Vagina (tissue), 2 donors: ENCODE results near the gene MAD1L1. TPM values are rescaled to one million over a fixed set of nuclear protein-coding genes. Genes with fewer than 3 reads are reported as not detected.

Experiments used
- DNase-seq, 2 donors: peaks; one replicate each; pipeline ENCODE4 v3.0.0-alpha.2; 2017; ENCODE audit errors: extremely low spot score in 2 of 2
- H3K27ac ChIP-seq: fragments of 200-600 bp; sonication (generic); one replicate; pipeline ENCODE4 v1.5.1; 2019
- H3K27me3 ChIP-seq: fragments of 200-600 bp; sonication (generic); one replicate; pipeline ENCODE4 v1.5.1; 2019
- H3K36me3 ChIP-seq, 2 donors: fragments of 200-600 bp; sonication (generic); one replicate each; pipeline ENCODE4 v1.5.1; 2017 to 2019
- H3K4me1 ChIP-seq: fragments of 200-600 bp; sonication (generic); one replicate; pipeline ENCODE4 v1.5.1; 2019
- H3K4me3 ChIP-seq, 2 donors: fragments of 200-600 bp; sonication (generic); 1 replicate in 1 of 2; 2 replicates in 1 of 2; pipeline ENCODE4 v1.5.1; 2016 to 2019
- H3K9me3 ChIP-seq: fragments of 200-600 bp; sonication (generic); one replicate; pipeline ENCODE4 v1.5.1; 2019
- CTCF ChIP-seq, 3 experiments: fragments of 450-650 bp in 2 of 3; fragments of 200-600 bp in 1 of 3; sonication (generic) in 1 of 3; IDR thresholded peaks; one replicate each; pipeline ENCODE4 v1.5.1; 2017 to 2019; ENCODE audit warnings: antibody characterized with exemption in 3 of 3, mild to moderate bottlenecking in 2 of 3, moderate library complexity in 2 of 3
- POLR2A ChIP-seq, 2 donors: fragments of 450-650 bp; IDR thresholded peaks; one replicate each; pipeline ENCODE4 v1.6.1; 2017; ENCODE audit warnings: antibody characterized with exemption in 2 of 2, mild to moderate bottlenecking in 2 of 2, moderate library complexity in 2 of 2
- POLR2AphosphoS5 ChIP-seq, 2 donors: sonication (generic); formaldehyde crosslinking; IDR thresholded peaks; one replicate each; pipeline ENCODE4 v1.9.0; 2017; ENCODE audit warnings: antibody characterized with exemption in 2 of 2, mild to moderate bottlenecking in 2 of 2, low read depth in 1 of 2; ENCODE audit not compliant: insufficient read depth in 1 of 2
- intact Hi-C: fragments of 100-400 bp; cut with DNase I; formaldehyde crosslinking; loops from one replicate; pipeline ENCODE4 v1.15.1; 2023
- total RNA-seq: library from RNA; depleted of rRNA; stranded (reverse); fragments of >200 nt; gene quantifications from one replicate; pipeline ENCODE4 v1.2.3, GENCODE V29; 2016

Gene MAD1L1
- total RNA-seq, 1 donor from 2014 or later = 62.4 TPM

GRCh38 chr7:1910081-1910685 lies 322.6 kb downstream of the MAD1L1 start:
- Histone ChIP-seq H3K9me3 (no peaks in the 10 kb centered on the region), H3K4me1 (peaks cover 22% of the 10 kb centered on the region), H3K27me3 (no peaks in the 10 kb centered on the region), H3K36me3 (no peaks in the 10 kb centered on the region), H3K27ac (no peak overlapping the region), H3K4me3 (no peak overlapping the region)
- no peak for DNase-seq
- no peak for TF ChIP-seq POLR2A (IDR thresholded peaks at IDR 0.05)
- no peak for TF ChIP-seq CTCF (IDR thresholded peaks at IDR 0.05)
- no peak for TF ChIP-seq POLR2AphosphoS5 (IDR thresholded peaks at IDR 0.05; ENCODE audit: insufficient read depth in 1 of 2, low read depth in 1 of 2)
- intact Hi-C loops = no loop called here

DNA sequence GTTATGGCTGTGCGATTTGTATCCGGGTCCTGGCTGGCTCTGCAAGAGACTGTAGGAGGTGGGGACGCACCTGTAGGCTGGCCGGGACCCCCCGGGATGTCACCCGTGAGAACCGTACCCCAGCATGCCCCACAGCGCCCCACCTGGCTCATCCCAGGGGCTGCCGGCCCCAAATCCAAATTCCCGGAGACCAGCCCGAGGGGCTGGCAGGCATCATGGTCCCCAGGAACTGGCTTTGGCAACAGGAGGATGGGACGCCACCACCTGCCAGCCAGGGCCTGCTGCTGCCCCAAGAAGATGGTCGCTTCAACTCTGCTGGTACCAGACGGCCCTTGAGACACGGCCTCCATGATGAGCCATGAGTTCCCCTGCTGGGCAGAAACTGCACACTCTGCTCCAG lies 323.3 kb downstream of the MAD1L1 start:
- TF ChIP-seq CTCF (IDR thresholded peaks at IDR 0.05) (no peak), POLR2A (IDR thresholded peaks at IDR 0.05) (no peak), POLR2AphosphoS5 (IDR thresholded peaks at IDR 0.05; ENCODE audit: insufficient read depth in 1 of 2, low read depth in 1 of 2) (no peak)
- H3K36me3 ChIP-seq = no peaks in the 10 kb centered on the region
- DNase-seq = no peak
- H3K9me3 ChIP-seq = no peaks in the 10 kb centered on the region
- intact Hi-C loops = no loop called here
- H3K4me1 ChIP-seq = peaks cover 21% of the 10 kb centered on the region
- H3K4me3 ChIP-seq = no peak overlapping the region
- no peak overlapping the region for H3K27ac ChIP-seq
- H3K27me3 ChIP-seq = no peaks in the 10 kb centered on the region

GRCh38 chr7:1908823-1909420 lies 323.8 kb downstream of the MAD1L1 start:
- no peak overlapping the region for H3K4me3 ChIP-seq
- TF ChIP-seq CTCF (IDR thresholded peaks at IDR 0.05) (no peak), POLR2A (IDR thresholded peaks at IDR 0.05) (no peak), POLR2AphosphoS5 (IDR thresholded peaks at IDR 0.05; ENCODE audit: insufficient read depth in 1 of 2, low read depth in 1 of 2) (no peak)
- no peaks in the 10 kb centered on the region for H3K27me3 ChIP-seq
- DNase-seq = no peak
- intact Hi-C loops = no loop called here
- H3K4me1 ChIP-seq = peaks cover 16% of the 10 kb centered on the region
- H3K36me3 ChIP-seq = no peaks in the 10 kb centered on the region
- no peak overlapping the region for H3K27ac ChIP-seq
- no peaks in the 10 kb centered on the region for H3K9me3 ChIP-seq

- Histone ChIP-seq H3K4me3 (no peak overlapping the region), H3K27me3 (no peaks in the 10 kb centered on the region), H3K9me3 (no peaks in the 10 kb centered on the region), H3K27ac (no peak overlapping the region), H3K4me1 (peaks cover 5% of the 10 kb centered on the region), H3K36me3 (no peaks in the 10 kb centered on the region)
- TF ChIP-seq CTCF (IDR thresholded peaks at IDR 0.05) (no peak), POLR2A (IDR thresholded peaks at IDR 0.05) (no peak), POLR2AphosphoS5 (IDR thresholded peaks at IDR 0.05; ENCODE audit: insufficient read depth in 1 of 2, low read depth in 1 of 2) (no peak)
- DNase-seq = no peak
- intact Hi-C loops = no loop called here
These were observed 324.9 kb downstream of the MAD1L1 start for GRCh38 chr7:1907751-1908365.
